HFFc6 (cell line): ENCODE data around the gene ZNF813. TPM values are rescaled to one million over a fixed set of nuclear protein-coding genes. Genes with fewer than 3 reads are reported as not detected.
"Not testable (repeated sequence)": the region's sequence is repeated elsewhere in the genome, so short reads cannot be mapped to it uniquely, and the experiment has no call there.

Source experiments
- DNase-seq: peaks from one replicate; pipeline ENCODE4 v3.0.0-alpha.2; 2018
- H3K27ac Mint-ChIP-seq: 2 replicates; pipeline ENCODE4 v1.8.0; 2020; ENCODE audit warnings: mild to moderate bottlenecking, mixed read lengths
- H3K27me3 Mint-ChIP-seq: 2 replicates; pipeline ENCODE4 v1.8.0; 2021; ENCODE audit warnings: mild to moderate bottlenecking, moderate library complexity, mixed read lengths; ENCODE audit not compliant: insufficient read depth
- H3K36me3 Mint-ChIP-seq: 2 replicates; pipeline ENCODE4 v1.8.0; 2021; ENCODE audit warnings: low read depth, mixed read lengths
- H3K4me1 Mint-ChIP-seq: 2 replicates; pipeline ENCODE4 v1.8.0; 2020; ENCODE audit warnings: low read depth, mixed read lengths
- H3K4me3 Mint-ChIP-seq: 2 replicates; pipeline ENCODE4 v1.8.0; 2020; ENCODE audit warnings: mild to moderate bottlenecking, moderate library complexity, mixed read lengths
- H3K9me3 Mint-ChIP-seq: 2 replicates; pipeline ENCODE4 v1.8.0; 2020; ENCODE audit warnings: mild to moderate bottlenecking, mixed read lengths
- CTCF ChIP-seq: fragments of 200-600 bp; sonication (generic); IDR thresholded peaks from 2 replicates; pipeline ENCODE4 v1.5.0; 2021; ENCODE audit warnings: antibody characterized with exemption, mild to moderate bottlenecking
- total RNA-seq, 6 experiments: library from RNA; stranded (reverse); fragmentation: NEBNext Ultra II Directional; extraction: Animal tissue kit (Norgen Biotek cat#: 25700); gene quantifications; 2 replicates in 1 of 6; 3 replicates in 5 of 6; pipeline ENCODE4 v1.2.3, GENCODE V29; 2021

ZNF813 gene
- total RNA-seq, 6 experiments from 2014 or later: 2.0 to 6.4 (median 3.4) TPM

GRCh38 chr19:53431399-53432087 is 36.0 kb upstream of the ZNF813 start, which contains the start of gene ZNF761:
ZNF761 (plus strand) TSS chr19:53431984; CDS start chr19:53447269, 15,285 bp downstream.
- H3K9me3 Mint-ChIP-seq: peaks cover 5% of the 10 kb centered on the region; the same call in 1 of the 2 replicates
- peaks cover 24% of the 10 kb centered on the region for H3K4me1 Mint-ChIP-seq
- TF ChIP-seq CTCF: peak; percentile 71
- peaks cover 5% of the 10 kb centered on the region; the same call in 1 of the 2 replicates for H3K27me3 Mint-ChIP-seq
- H3K27ac Mint-ChIP-seq: peak within 1 kb of the TSS; percentile 88
- H3K36me3 Mint-ChIP-seq: peaks cover 33% of the 10 kb centered on the region
- peak within 1 kb of the TSS; percentile 91 for H3K4me3 Mint-ChIP-seq
- peak; percentile 87 for DNase-seq

- H3K9me3 Mint-ChIP-seq: peaks cover 5% of the 10 kb centered on the region; the same call in 1 of the 2 replicates
- peak overlapping the region; percentile 88 for H3K27ac Mint-ChIP-seq
- peaks cover 39% of the 10 kb centered on the region for H3K36me3 Mint-ChIP-seq
- peak; percentile 17 for DNase-seq
- peaks cover 5% of the 10 kb centered on the region; the same call in 1 of the 2 replicates for H3K27me3 Mint-ChIP-seq
- peak overlapping the region; percentile 91 for H3K4me3 Mint-ChIP-seq
- peaks cover 24% of the 10 kb centered on the region for H3K4me1 Mint-ChIP-seq
- no peak for TF ChIP-seq CTCF
Observed at GRCh38 chr19:53432088-53432661, 35.4 kb upstream of the ZNF813 start.

- not testable (repeated sequence) for DNase-seq, H3K4me3 Mint-ChIP-seq, H3K4me1 Mint-ChIP-seq, H3K27ac Mint-ChIP-seq, H3K27me3 Mint-ChIP-seq
- peaks cover 70% of the 10 kb centered on the region for H3K9me3 Mint-ChIP-seq
- H3K36me3 Mint-ChIP-seq: peaks cover 97% of the 10 kb centered on the region
Observed at GRCh38 chr19:53443809-53444208, 23.7 kb upstream of the ZNF813 start.

GRCh38 chr19:53447196-53447595 is 20.3 kb upstream of the ZNF813 start:
- H3K27ac Mint-ChIP-seq, H3K4me3 Mint-ChIP-seq, H3K4me1 Mint-ChIP-seq, DNase-seq, H3K27me3 Mint-ChIP-seq: not testable (repeated sequence)
- Mint-ChIP-seq H3K36me3 (peaks cover 98% of the 10 kb centered on the region), H3K9me3 (peaks cover 82% of the 10 kb centered on the region)

GRCh38 chr19:53455828-53456227 is 11.7 kb upstream of the ZNF813 start:
- no peak overlapping the region for H3K4me3 Mint-ChIP-seq
- H3K27me3 Mint-ChIP-seq: peaks cover 3% of the 10 kb centered on the region; the same call in 1 of the 2 replicates
- peaks cover 95% of the 10 kb centered on the region for H3K9me3 Mint-ChIP-seq
- peaks cover 95% of the 10 kb centered on the region for H3K36me3 Mint-ChIP-seq
- no peak overlapping the region for H3K27ac Mint-ChIP-seq
- H3K4me1 Mint-ChIP-seq: no peaks in the 10 kb centered on the region
- no peak for DNase-seq
- no peak for TF ChIP-seq CTCF

GRCh38 chr19:53460131-53460721 is 7.3 kb upstream of the ZNF813 start:
- H3K4me1 Mint-ChIP-seq, DNase-seq, H3K4me3 Mint-ChIP-seq, H3K27ac Mint-ChIP-seq, H3K27me3 Mint-ChIP-seq: not testable (repeated sequence)
- Mint-ChIP-seq H3K9me3 (peaks cover 86% of the 10 kb centered on the region), H3K36me3 (peaks cover 70% of the 10 kb centered on the region)

GRCh38 chr19:53461866-53462265 is 5.7 kb upstream of the ZNF813 start:
- Mint-ChIP-seq H3K27me3 (peaks cover 5% of the 10 kb centered on the region), H3K4me3 (no peak overlapping the region), H3K9me3 (peaks cover 81% of the 10 kb centered on the region), H3K36me3 (peaks cover 63% of the 10 kb centered on the region), H3K4me1 (no peaks in the 10 kb centered on the region), H3K27ac (no peak overlapping the region)
- DNase-seq: no peak
- TF ChIP-seq CTCF: no peak
